Neutrophil (primary cell): ENCODE results near the gene ADCY4.
A peak's percentile ranks its signal among the peaks of the same experiment; 100 is the strongest.

ENCODE experiments used
- H3K27ac ChIP-seq: fragments of 200-600 bp; sonication (generic); 2 replicates; pipeline ENCODE4 v1.5.1; 2016; ENCODE audit warnings: mild to moderate bottlenecking, moderate library complexity
- H3K27me3 ChIP-seq: fragments of 200-600 bp; sonication (generic); 2 replicates; pipeline ENCODE4 v1.6.0; 2016; ENCODE audit warnings: mild to moderate bottlenecking
- H3K36me3 ChIP-seq: fragments of 200-600 bp; sonication (generic); 2 replicates; pipeline ENCODE4 v1.5.1; 2017
- H3K4me1 ChIP-seq, 2 experiments: fragments of 200-600 bp in 1 of 2; sonication (generic) in 1 of 2; 1 replicate in 1 of 2; 2 replicates in 1 of 2; pipeline versions ENCODE4 v1.5.1 to v1.6.1; 2013 to 2016; ENCODE audit warnings: low read depth in 1 of 2, low read length in 1 of 2, mild to moderate bottlenecking in 1 of 2, moderate library complexity in 1 of 2; ENCODE audit not compliant: control insufficient read depth in 1 of 2, insufficient read depth in 1 of 2
- H3K4me3 ChIP-seq, 2 experiments: fragments of 200-600 bp in 1 of 2; sonication (generic) in 1 of 2; 1 replicate in 1 of 2; 2 replicates in 1 of 2; pipeline ENCODE4 v1.5.1; 2013 to 2016; ENCODE audit warnings: low read depth in 1 of 2, low read length in 1 of 2, mild to moderate bottlenecking in 1 of 2, moderate library complexity in 1 of 2
- H3K9me3 ChIP-seq: fragments of 200-600 bp; sonication (generic); 2 replicates; pipeline ENCODE4 v1.5.1; 2016
- CTCF ChIP-seq: fragments of 200-600 bp; sonication (generic); IDR thresholded peaks from 2 replicates; pipeline ENCODE4 v1.5.1; 2016; ENCODE audit warnings: antibody characterized with exemption

ADCY4 gene

GRCh38 chr14:24300326-24300980 lies 34.4 kb downstream of the ADCY4 start:
- no peaks in the 10 kb centered on the region for H3K9me3 ChIP-seq
- H3K4me1 ChIP-seq = peaks cover 42 to 49% of the 10 kb centered on the region in 2 experiments
- peak overlapping the region; percentile 88 to 91 for H3K4me3 ChIP-seq
- no peaks in the 10 kb centered on the region for H3K27me3 ChIP-seq
- H3K27ac ChIP-seq = peak overlapping the region; percentile 87
- peaks cover 37% of the 10 kb centered on the region for H3K36me3 ChIP-seq
- TF ChIP-seq CTCF = no peak

- peaks cover 42 to 49% of the 10 kb centered on the region in 2 experiments for H3K4me1 ChIP-seq
- peak; percentile 54 for TF ChIP-seq CTCF
- no peaks in the 10 kb centered on the region for H3K9me3 ChIP-seq
- H3K4me3 ChIP-seq = peak within 1 kb of the TSS; percentile 88 to 91
- peak within 1 kb of the TSS; percentile 87 for H3K27ac ChIP-seq
- H3K27me3 ChIP-seq = no peaks in the 10 kb centered on the region
- peaks cover 34% of the 10 kb centered on the region for H3K36me3 ChIP-seq
These were observed 35.3 kb downstream of the ADCY4 start, which contains the start of the genes DHRS1 and NOP9 for GRCh38 chr14:24299255-24300191. Gene DHRS1 (minus strand): TSS chr14:24299780. CDS start chr14:24299106, 674 bp downstream. Gene NOP9 (plus strand): TSS chr14:24299850. CDS start chr14:24299955, 105 bp downstream.

- no peak for TF ChIP-seq CTCF
- no peaks in the 10 kb centered on the region for H3K27me3 ChIP-seq
- peaks cover 34% of the 10 kb centered on the region for H3K36me3 ChIP-seq
- H3K9me3 ChIP-seq = no peaks in the 10 kb centered on the region
- peaks cover 42 to 49% of the 10 kb centered on the region in 2 experiments for H3K4me1 ChIP-seq
- H3K4me3 ChIP-seq = peak overlapping the region; percentile 88 to 91
- H3K27ac ChIP-seq = peak overlapping the region; percentile 87
These were observed 36.0 kb downstream of the ADCY4 start for GRCh38 chr14:24298892-24299254.

- TF ChIP-seq CTCF = no peak
- Histone ChIP-seq H3K27me3 (no peaks in the 10 kb centered on the region), H3K36me3 (peaks cover 37% of the 10 kb centered on the region), H3K4me3 (no peak overlapping the region), H3K4me1 (peaks cover 42 to 49% of the 10 kb centered on the region in 2 experiments), H3K9me3 (no peaks in the 10 kb centered on the region), H3K27ac (peak overlapping the region; percentile 68)
These were observed 37.5 kb downstream of the ADCY4 start for GRCh38 chr14:24297190-24297964.
